ENCODE measurements around the gene GALR1.

The GALR1 gene

GRCh38 chr18:77321823-77322805 is 72.5 kb downstream of the GALR1 start:
- DNase-seq (ENCODE audit: low read depth in 2 of 2): no peak

- no peak for DNase-seq (ENCODE audit: low read depth in 2 of 2)
These were observed 74.1 kb downstream of the GALR1 start for GRCh38 chr18:77323640-77324299.

Measured in activated CD4-positive, alpha-beta T cell treated with anti-CD3 and anti-CD28 coated beads for 24 hours (primary cell).